ENCODE data around the gene ZNF335. TPM values are rescaled to one million over a fixed set of nuclear protein-coding genes. Genes with fewer than 3 reads are reported as not detected.

ZNF335 gene
- total and polyA plus RNA-seq, 2 donors (not counting 1 experiment from before 2014, with no cell fraction given), result 4.8 to 10.2 TPM

GRCh38 chr20:45968801-45969711 is 2.9 kb downstream of the ZNF335 start:
- peak overlapping the region in 1 of 4 experiments; percentile 95 for H3K4me3 ChIP-seq (replicated peaks in 1 of 4; ENCODE audit: control extremely low read depth in 1 of 4, insufficient read depth in 1 of 4, low read depth in 3 of 4, low read length in 4 of 4)
- H3K36me3 ChIP-seq (ENCODE audit: control insufficient read depth, insufficient read depth, low read length), result peaks cover 25% of the 10 kb centered on the region
- H3K27ac ChIP-seq (ENCODE audit: insufficient read depth, low read length), result peak overlapping the region; percentile 49

DNA sequence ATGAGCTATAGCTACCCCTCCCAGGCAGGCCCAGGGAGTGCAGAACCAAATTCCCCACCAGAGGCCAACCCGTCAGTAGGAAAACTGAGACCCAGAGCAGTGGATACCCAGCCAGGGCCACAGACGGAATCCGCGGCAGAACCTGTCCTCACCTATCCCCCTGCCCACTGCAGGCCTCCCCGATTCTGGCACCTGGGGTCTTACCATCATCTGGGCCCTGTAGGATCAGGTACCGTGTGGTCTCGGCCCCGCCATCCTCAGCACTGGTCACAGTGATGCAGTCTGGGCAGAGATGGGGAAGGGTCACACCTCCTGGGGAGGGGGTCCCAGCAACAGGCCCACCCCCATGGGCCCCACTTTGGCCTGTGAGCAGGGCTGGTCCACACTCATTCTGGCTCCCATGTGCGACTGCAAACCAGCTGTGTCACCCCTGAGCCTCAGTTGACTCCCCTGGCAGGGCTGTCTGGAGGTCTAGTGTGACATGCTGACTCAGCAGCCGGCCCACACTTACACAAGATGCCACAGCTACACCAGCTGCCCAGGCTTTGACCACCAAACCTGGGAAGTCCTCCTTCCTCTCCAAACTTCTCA is 3.8 kb downstream of the ZNF335 start:
- DNase-seq (ENCODE audit: low read depth in 2 of 2), result no peak
- Histone ChIP-seq H4K20me1 (ENCODE audit: control insufficient read depth, extremely low read depth, insufficient read depth, low read length) (no peaks in the 10 kb centered on the region), H3K9me3 (ENCODE audit: control insufficient read depth, insufficient read depth, low read depth, low read length) (no peaks in the 10 kb centered on the region), H3K27me3 (ENCODE audit: control insufficient read depth, insufficient read depth, low read length) (no peaks in the 10 kb centered on the region), H3K4me2 (ENCODE audit: extremely low read depth, insufficient read depth, low read length) (no peak overlapping the region), H3K36me3 (ENCODE audit: control insufficient read depth, insufficient read depth, low read length) (peaks cover 32% of the 10 kb centered on the region), H3K4me1 (ENCODE audit: control insufficient read depth, extremely low read depth, insufficient read depth, low read length) (peaks cover 12% of the 10 kb centered on the region), H3K9ac (ENCODE audit: insufficient read depth, low read length) (no peak overlapping the region), H3K27ac (ENCODE audit: insufficient read depth, low read length) (peak overlapping the region; percentile 49), H3K79me2 (ENCODE audit: control insufficient read depth, insufficient read depth, low read length) (peaks cover 29% of the 10 kb centered on the region), H3K4me3 (replicated peaks in 1 of 4; ENCODE audit: control extremely low read depth in 1 of 4, insufficient read depth in 1 of 4, low read depth in 3 of 4, low read length in 4 of 4) (no peak overlapping the region), H2AFZ (ENCODE audit: low read length) (no peak overlapping the region)
- TF ChIP-seq, protein P1, sequence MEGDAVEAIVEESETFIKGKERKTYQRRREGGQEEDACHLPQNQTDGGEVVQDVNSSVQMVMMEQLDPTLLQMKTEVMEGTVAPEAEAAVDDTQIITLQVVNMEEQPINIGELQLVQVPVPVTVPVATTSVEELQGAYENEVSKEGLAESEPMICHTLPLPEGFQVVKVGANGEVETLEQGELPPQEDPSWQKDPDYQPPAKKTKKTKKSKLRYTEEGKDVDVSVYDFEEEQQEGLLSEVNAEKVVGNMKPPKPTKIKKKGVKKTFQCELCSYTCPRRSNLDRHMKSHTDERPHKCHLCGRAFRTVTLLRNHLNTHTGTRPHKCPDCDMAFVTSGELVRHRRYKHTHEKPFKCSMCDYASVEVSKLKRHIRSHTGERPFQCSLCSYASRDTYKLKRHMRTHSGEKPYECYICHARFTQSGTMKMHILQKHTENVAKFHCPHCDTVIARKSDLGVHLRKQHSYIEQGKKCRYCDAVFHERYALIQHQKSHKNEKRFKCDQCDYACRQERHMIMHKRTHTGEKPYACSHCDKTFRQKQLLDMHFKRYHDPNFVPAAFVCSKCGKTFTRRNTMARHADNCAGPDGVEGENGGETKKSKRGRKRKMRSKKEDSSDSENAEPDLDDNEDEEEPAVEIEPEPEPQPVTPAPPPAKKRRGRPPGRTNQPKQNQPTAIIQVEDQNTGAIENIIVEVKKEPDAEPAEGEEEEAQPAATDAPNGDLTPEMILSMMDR (conservative IDR thresholded peaks at IDR 0.05 in 1 of 2, IDR thresholded peaks at IDR 0.05 in 1 of 2; ENCODE audit: low read depth in 1 of 2, low read length in 2 of 2), result no peak
- TF ChIP-seq EZH2 (IDR thresholded peaks at IDR 0.05; ENCODE audit: low read length, missing control alignments), result no peak

More at GRCh38 chr20:45968801-45969711, 2.9 kb downstream of the ZNF335 start:
- Histone ChIP-seq H3K4me2 (ENCODE audit: extremely low read depth, insufficient read depth, low read length) (peak overlapping the region; percentile 92), H2AFZ (ENCODE audit: low read length) (no peak overlapping the region), H3K4me1 (ENCODE audit: control insufficient read depth, extremely low read depth, insufficient read depth, low read length) (peaks cover 12% of the 10 kb centered on the region), H3K9me3 (ENCODE audit: control insufficient read depth, insufficient read depth, low read depth, low read length) (no peaks in the 10 kb centered on the region), H3K79me2 (ENCODE audit: control insufficient read depth, insufficient read depth, low read length) (peaks cover 29% of the 10 kb centered on the region), H4K20me1 (ENCODE audit: control insufficient read depth, extremely low read depth, insufficient read depth, low read length) (no peaks in the 10 kb centered on the region), H3K9ac (ENCODE audit: insufficient read depth, low read length) (no peak overlapping the region), H3K27me3 (ENCODE audit: control insufficient read depth, insufficient read depth, low read length) (no peaks in the 10 kb centered on the region)
- TF ChIP-seq, protein P1 (conservative IDR thresholded peaks at IDR 0.05 in 1 of 2, IDR thresholded peaks at IDR 0.05 in 1 of 2; ENCODE audit: low read depth in 1 of 2, low read length in 2 of 2), result no peak
- TF ChIP-seq EZH2 (IDR thresholded peaks at IDR 0.05; ENCODE audit: low read length, missing control alignments), result no peak
- peak in 1 of 2 donors; percentile 72 for DNase-seq (ENCODE audit: low read depth in 2 of 2)

GRCh38 chr20:45967551-45968080 is 4.4 kb downstream of the ZNF335 start:
- H3K4me3 ChIP-seq (replicated peaks in 1 of 4; ENCODE audit: control extremely low read depth in 1 of 4, insufficient read depth in 1 of 4, low read depth in 3 of 4, low read length in 4 of 4), result no peak overlapping the region

More at GRCh38 chr20:45967551-45968080, 4.4 kb downstream of the ZNF335 start:
- peaks cover 29% of the 10 kb centered on the region for H3K79me2 ChIP-seq (ENCODE audit: control insufficient read depth, insufficient read depth, low read length)
- no peaks in the 10 kb centered on the region for H3K9me3 ChIP-seq (ENCODE audit: control insufficient read depth, insufficient read depth, low read depth, low read length)
- peaks cover 12% of the 10 kb centered on the region for H3K4me1 ChIP-seq (ENCODE audit: control insufficient read depth, extremely low read depth, insufficient read depth, low read length)
- H3K9ac ChIP-seq (ENCODE audit: insufficient read depth, low read length), result no peak overlapping the region
- H3K4me2 ChIP-seq (ENCODE audit: extremely low read depth, insufficient read depth, low read length), result no peak overlapping the region
- DNase-seq (ENCODE audit: low read depth in 2 of 2), result no peak
- H3K36me3 ChIP-seq (ENCODE audit: control insufficient read depth, insufficient read depth, low read length), result peaks cover 34% of the 10 kb centered on the region
- H3K27me3 ChIP-seq (ENCODE audit: control insufficient read depth, insufficient read depth, low read length), result no peaks in the 10 kb centered on the region
- no peaks in the 10 kb centered on the region for H4K20me1 ChIP-seq (ENCODE audit: control insufficient read depth, extremely low read depth, insufficient read depth, low read length)
- H2AFZ ChIP-seq (ENCODE audit: low read length), result no peak overlapping the region
- no peak overlapping the region for H3K27ac ChIP-seq (ENCODE audit: insufficient read depth, low read length)
- no peak for TF ChIP-seq EZH2 (IDR thresholded peaks at IDR 0.05; ENCODE audit: low read length, missing control alignments)
- TF ChIP-seq, protein P1 (conservative IDR thresholded peaks at IDR 0.05 in 1 of 2, IDR thresholded peaks at IDR 0.05 in 1 of 2; ENCODE audit: low read depth in 1 of 2, low read length in 2 of 2), result no peak

Measured in fibroblast of lung (primary cell).